Stimulated activated CD8-positive, alpha-beta memory T cell treated with anti-CD3 and anti-CD28 coated beads, Interleukin-15, amount 100 ng/mL, for 1 hour (primary cell): ENCODE data around the gene PLAAT2.
"Not testable (repeated sequence)": the region's sequence is repeated elsewhere in the genome, so short reads cannot be mapped to it uniquely, and the experiment has no call there.

Experiments used
- DNase-seq: peaks from one replicate; pipeline ENCODE4 v3.0.0-alpha.2; 2020; ENCODE audit warnings: low read depth

Gene PLAAT2

GRCh38 chr11:63563201-63564055, at the start of gene PLAAT2:
PLAAT2 (minus strand) TSS chr11:63563379; CDS start chr11:63563324, 55 bp downstream.
- no peak for DNase-seq

GRCh38 chr11:63612181-63612580, 49.0 kb upstream of the PLAAT2 start:
- no peak for DNase-seq

GRCh38 chr11:63611395-63611747, 48.2 kb upstream of the PLAAT2 start:
- DNase-seq: no peak

GRCh38 chr11:63610604-63611394, 47.6 kb upstream of the PLAAT2 start:
- no peak for DNase-seq

GRCh38 chr11:63609971-63610580, 46.9 kb upstream of the PLAAT2 start:
- no peak for DNase-seq

GRCh38 chr11:63609536-63609935, 46.4 kb upstream of the PLAAT2 start:
- no peak for DNase-seq

- DNase-seq: no peak
Observed at GRCh38 chr11:63608353-63609345, 45.5 kb upstream of the PLAAT2 start.

GRCh38 chr11:63603180-63603518, 40.0 kb upstream of the PLAAT2 start:
- no peak for DNase-seq

- DNase-seq: not testable (repeated sequence)
Observed at GRCh38 chr11:63602290-63603179, 39.4 kb upstream of the PLAAT2 start.

- no peak for DNase-seq
Observed at GRCh38 chr11:63599211-63600122, 36.3 kb upstream of the PLAAT2 start.

GRCh38 chr11:63598556-63598955, 35.4 kb upstream of the PLAAT2 start:
- no peak for DNase-seq

GRCh38 chr11:63595296-63595695, 32.1 kb upstream of the PLAAT2 start:
- no peak for DNase-seq

- no peak for DNase-seq
Observed at GRCh38 chr11:63592975-63593395, 29.8 kb upstream of the PLAAT2 start.

GRCh38 chr11:63590024-63590788, 27.0 kb upstream of the PLAAT2 start:
- DNase-seq: no peak

GRCh38 chr11:63589000-63589399, 25.8 kb upstream of the PLAAT2 start:
- DNase-seq: no peak

- no peak for DNase-seq
Observed at GRCh38 chr11:63586451-63587166, 23.4 kb upstream of the PLAAT2 start.

GRCh38 chr11:63583357-63583677, 20.1 kb upstream of the PLAAT2 start:
- DNase-seq: no peak

GRCh38 chr11:63581224-63581623, 18.0 kb upstream of the PLAAT2 start:
- DNase-seq: not testable (repeated sequence)
